GM12878 (cell line): ENCODE measurements around the gene MUSK. TPM values are rescaled to one million over a fixed set of nuclear protein-coding genes. Genes with fewer than 3 reads are reported as not detected.

Experiments used
- ATAC-seq: fragments of 200-7000 bp; cut with Tn5 transposase; 3 replicates; pipeline ENCODE4 v1.9.1; 2020; ENCODE audit warnings: mild to moderate bottlenecking, moderate library complexity
- BruUV-seq: library from RNA; stranded (reverse); fragments of 400-500 nt; replicated peaks from 2 replicates; lab custom pipeline; 2021; lab: Mats Ljungman, UMichigan
- CTCF ChIA-PET: fragments of 300-600 bp; sonication (Branson Sonifier 250); formaldehyde crosslinking; extraction: SDS; loops from one replicate; lab custom pipeline; 2021; ENCODE audit warnings: inconsistent platforms; lab: Yijun Ruan, JAX
- POLR2A ChIA-PET: fragments of 350-600 bp; formaldehyde crosslinking; extraction: SDS; loops from one replicate; lab custom pipeline; 2021; ENCODE audit warnings: inconsistent platforms; lab: Charles Lee
- RAD21 ChIA-PET: fragments of 300-600 bp; sonication (Branson Sonifier 250); formaldehyde crosslinking; loops from one replicate; lab custom pipeline; 2023; ENCODE audit warnings: antibody characterized with exemption; ENCODE audit not compliant: unreplicated experiment; lab: Charles Lee
- SMC1A ChIA-PET: fragments of 300-600 bp; sonication (Branson Sonifier 250); formaldehyde crosslinking; loops from one replicate; lab custom pipeline; 2023; ENCODE audit not compliant: unreplicated experiment, uncharacterized antibody; lab: Charles Lee
- DNase-seq: peaks from one replicate; pipeline ENCODE4 v3.0.0-alpha.2; 2011; ENCODE audit warnings: low read depth, low spot score
- FAIRE-seq: peaks from 3 replicates; lab custom pipeline; 2011; peaks lifted over from hg19 to GRCh38; lab: Jason Lieb, UNC
- H2AFZ ChIP-seq: 2 replicates; pipeline ENCODE4 v1.6.0; 2011; ENCODE audit warnings: low read depth, low read length, control low read depth; ENCODE audit not compliant: control insufficient read depth
- H3K27ac ChIP-seq: 2 replicates; pipeline ENCODE4 v1.5.1; 2011; ENCODE audit warnings: control low read depth; ENCODE audit not compliant: control insufficient read depth, insufficient read depth
- H3K27me3 ChIP-seq, 2 experiments: replicated peaks in 1 of 2; 2 replicates each; pipeline versions ENCODE4 v1.6.0 to v1.6.1; 2011; ENCODE audit warnings: low read length in 1 of 2; ENCODE audit not compliant: control insufficient read depth in 2 of 2, insufficient read depth in 2 of 2
- H3K36me3 ChIP-seq, 2 experiments: 2 replicates each; pipeline ENCODE4 v1.5.1; 2011; ENCODE audit warnings: low read length in 1 of 2; ENCODE audit not compliant: control insufficient read depth in 2 of 2, insufficient read depth in 2 of 2
- H3K4me1 ChIP-seq: 2 replicates; pipeline ENCODE4 v1.6.1; 2011; ENCODE audit warnings: mild to moderate bottlenecking, low read length, moderate library complexity, mixed read lengths; ENCODE audit not compliant: control insufficient read depth, insufficient read depth
- H3K4me2 ChIP-seq: 2 replicates; pipeline ENCODE4 v1.6.0; 2011; ENCODE audit warnings: control low read depth; ENCODE audit not compliant: control insufficient read depth, insufficient read depth
- H3K4me3 ChIP-seq: fragments of 200-600 bp; sonication (generic); 2 replicates; pipeline ENCODE4 v1.5.1; 2016
- H3K79me2 ChIP-seq: 2 replicates; pipeline ENCODE4 v1.6.0; 2011; ENCODE audit warnings: low read length; ENCODE audit not compliant: control insufficient read depth, insufficient read depth
- H3K9ac ChIP-seq: 2 replicates; pipeline ENCODE4 v1.8.0; 2011; ENCODE audit warnings: low read length, control low read depth, mixed read lengths; ENCODE audit not compliant: control insufficient read depth, insufficient read depth
- H3K9me3 ChIP-seq: replicated peaks from 3 replicates; pipeline ENCODE4 v1.5.1; 2011; ENCODE audit warnings: mild to moderate bottlenecking, low read length; ENCODE audit not compliant: control insufficient read depth, insufficient read depth
- H4K20me1 ChIP-seq: 2 replicates; pipeline ENCODE4 v1.6.0; 2011; ENCODE audit not compliant: control insufficient read depth, insufficient read depth
- BMI1 ChIP-seq: fragments of 450-650 bp; IDR thresholded peaks from 2 replicates; pipeline ENCODE4 v1.6.1; 2016; ENCODE audit warnings: mild to moderate bottlenecking, moderate library complexity, borderline replicate concordance
- EP300 ChIP-seq, 2 experiments: fragments of 150-350 bp in 1 of 2; IDR thresholded peaks; 2 replicates each; pipeline ENCODE4 v1.6.1; 2011 to 2012; ENCODE audit warnings: low read depth in 2 of 2, low read length in 2 of 2, borderline replicate concordance in 1 of 2, improper control_type of control experiment in 1 of 2, inconsistent platforms in 1 of 2; ENCODE audit not compliant: control insufficient read depth in 1 of 2
- IKZF1 ChIP-seq: fragments of 450-650 bp; conservative IDR thresholded peaks from 2 replicates; pipeline ENCODE4 v1.6.1; 2017; ENCODE audit warnings: antibody characterized with exemption, mild to moderate bottlenecking
- IKZF2 ChIP-seq, 2 experiments: fragments of 450-650 bp; IDR thresholded peaks; 2 replicates each; pipeline ENCODE4 v1.6.1; 2017; ENCODE audit warnings: mild to moderate bottlenecking in 2 of 2, moderate library complexity in 2 of 2
- MTA2 ChIP-seq: fragments of 450-650 bp; IDR thresholded peaks from 2 replicates; pipeline ENCODE4 v1.6.1; 2016; ENCODE audit warnings: low read depth, mild to moderate bottlenecking, moderate library complexity
- MXI1 ChIP-seq: fragments of 150-350 bp; IDR thresholded peaks from 2 replicates; pipeline ENCODE4 v1.6.1; 2011; ENCODE audit warnings: low read depth, mild to moderate bottlenecking, inconsistent platforms, low read length, improper control_type of control experiment
- NKRF ChIP-seq: fragments of 450-650 bp; conservative IDR thresholded peaks from 2 replicates; pipeline ENCODE4 v1.6.1; 2017; ENCODE audit warnings: mild to moderate bottlenecking, moderate library complexity
- NRF1 ChIP-seq: conservative IDR thresholded peaks from 2 replicates; pipeline ENCODE4 v1.6.1; 2011; ENCODE audit warnings: mild to moderate bottlenecking, low read depth, low read length, improper control_type of control experiment
- PKNOX1 ChIP-seq: fragments of 450-650 bp; IDR thresholded peaks from 2 replicates; pipeline ENCODE4 v1.6.1; 2016; ENCODE audit warnings: mild to moderate bottlenecking
- RELB ChIP-seq: fragments of 450-650 bp; IDR thresholded peaks from 2 replicates; pipeline ENCODE4 v1.6.1; 2017; ENCODE audit warnings: low read depth, mild to moderate bottlenecking, moderate library complexity
- SMAD1 ChIP-seq: fragments of 450-650 bp; IDR thresholded peaks from 2 replicates; pipeline ENCODE4 v1.6.1; 2018; ENCODE audit warnings: mild to moderate bottlenecking, low read depth; ENCODE audit not compliant: partially characterized antibody
- SREBF1 ChIP-seq: IDR thresholded peaks from 2 replicates; pipeline ENCODE4 v1.6.1; 2012; ENCODE audit warnings: mild to moderate bottlenecking, low read length
- STAT1 ChIP-seq: fragments of 450-650 bp; conservative IDR thresholded peaks from 2 replicates; pipeline ENCODE4 v1.6.1; 2014; ENCODE audit warnings: antibody characterized with exemption, mild to moderate bottlenecking
- ZBED1 ChIP-seq: IDR thresholded peaks from 2 replicates; pipeline ENCODE4 v1.6.1; 2016; ENCODE audit warnings: borderline replicate concordance
- ZNF217 ChIP-seq: fragments of 450-650 bp; IDR thresholded peaks from 2 replicates; pipeline ENCODE4 v1.6.1; 2017; ENCODE audit warnings: antibody characterized with exemption, mild to moderate bottlenecking
- ZSCAN29 ChIP-seq: fragments of 450-650 bp; IDR thresholded peaks from 2 replicates; pipeline ENCODE4 v1.6.1; 2017; ENCODE audit warnings: mild to moderate bottlenecking, moderate library complexity
- WGBS: methylation state at CpG from one replicate; pipeline ENCODE4 v1.1.6; 2016; ENCODE audit warnings: low lambda C conversion rate; ENCODE audit not compliant: insufficient replicate concordance, insufficient coverage; ENCODE audit errors: missing lambda C conversion rate; 5-methylcytosine and 5-hydroxymethylcytosine counted together
- in situ Hi-C: fragments of 300-500 bp; cut with MboI; formaldehyde crosslinking; loops from 9 replicates; pipeline ENCODE4 v1.14.3; 2018; ENCODE audit warnings: mixed read lengths
- intact Hi-C: fragments of 100-400 bp; cut with micrococcal nuclease; formaldehyde crosslinking; loops from one replicate; pipeline ENCODE4 v1.14.2; 2022; ENCODE audit not compliant: unreplicated experiment
- polyA plus RNA-seq, 11 experiments: library from polyadenylated mRNA; depleted of rRNA in 4 of 11; unstranded in 6 of 11; stranded (reverse) in 5 of 11; fragments of >200 nt; fragmentation: Nextera tagmentation in 4 of 11; fragmentation: Illumina TruSeq in 1 of 11; extraction: Ambion mirVana in 4 of 11; extraction: Trizol in 1 of 11; gene quantifications; 1 replicate in 1 of 11; 2 replicates in 10 of 11; pipeline versions ENCODE4 v1.2.1 to v1.2.3, GENCODE V29; 2011 to 2016; ENCODE audit warnings: inconsistent platforms in 2 of 11, missing spikeins in 2 of 11, low read depth in 1 of 11
- total RNA-seq, 4 experiments: library from RNA; depleted of rRNA in 3 of 4; stranded (reverse); fragments of >200 nt in 3 of 4; fragmentation: Illumina TruSeq in 1 of 4; extraction: Trizol in 1 of 4; gene quantifications; 2 replicates each; pipeline versions ENCODE4 v1.2.1 to v1.2.3, GENCODE V29; 2013 to 2021

The MUSK gene
- total and polyA plus RNA-seq, 10 of the 15 experiments (the other 5 are each of a cell fraction or from before 2014, with no cell fraction given) = 0.04 to 0.19 (median 0.10) TPM; not detected in 5

GRCh38 chr9:110801426-110801825, 132.8 kb downstream of the MUSK start (continued):
- TF ChIP-seq SMAD1 = no peak
- no peak for TF ChIP-seq SREBF1
- TF ChIP-seq, all 136 proteins: peak for 0

GRCh38 chr9:110802416-110803035, 133.9 kb downstream of the MUSK start:
- intact Hi-C loops (loop anchor here (10.0 kb wide), 1 partner anchor 108 kb away; no protein-coding TSS in a partner anchor), in situ Hi-C loops (no loop called here)
- POLR2A ChIA-PET = no interaction called here
- WGBS = 51% methylated on average over 6 of the region's 6 CpGs
- Histone ChIP-seq H3K4me3 (no peak overlapping the region), H2AFZ (peak overlapping the region; percentile 44), H3K36me3 (no peaks in the 10 kb centered on the region), H3K9me3 (no peaks in the 10 kb centered on the region; the same call in 2 of the 3 replicates), H3K9ac (no peak overlapping the region), H3K4me1 (peaks cover 9% of the 10 kb centered on the region), H3K27ac (no peak overlapping the region), H3K79me2 (no peaks in the 10 kb centered on the region), H3K27me3 (no peaks in the 10 kb centered on the region), H4K20me1 (no peaks in the 10 kb centered on the region), H3K4me2 (no peak overlapping the region; the same call in 1 of the 2 replicates)
- SMC1A ChIA-PET = interaction anchor here (0.6 to 4.0 kb wide), 15 partner anchors 9 to 201 kb away, joined by 3 to 21 read pairs (median 3); no protein-coding TSS in a partner anchor
- ATAC-seq (peak; percentile 77), FAIRE-seq (no peak), DNase-seq (no peak)
- BruUV-seq = no TSS peak
- CTCF ChIA-PET = interaction anchor here (0.7 to 2.0 kb wide), 7 partner anchors 17 to 238 kb away, joined by 3 to 7 read pairs (median 3); no protein-coding TSS in a partner anchor
- RAD21 ChIA-PET = interaction anchor here (0.7 to 1.8 kb wide), 9 partner anchors 8 to 506 kb away, joined by 3 to 5 read pairs (median 3); no protein-coding TSS in a partner anchor
- TF ChIP-seq NKRF = no peak
- TF ChIP-seq IKZF2 (IDR thresholded peaks at IDR 0.05) = peak; percentile 75 to 77; a peak in 3 of 4 replicates
- 0 out of 2 replicates have a peak, but pooled peaks have one; percentile 8 for TF ChIP-seq MXI1
- peak; percentile 64 for TF ChIP-seq BMI1
- peak; percentile 13; the same call in 1 of the 2 replicates for TF ChIP-seq PKNOX1
- TF ChIP-seq EP300 (IDR thresholded peaks at IDR 0.05; ENCODE audit: borderline replicate concordance in 1 of 2, control insufficient read depth in 1 of 2, low read depth in 2 of 2, low read length in 2 of 2) = peak in 1 of 2 experiments; percentile 29; a peak in 1 of 4 replicates
- TF ChIP-seq RELB = peak; percentile 59; the same call in 1 of the 2 replicates
- no peak for TF ChIP-seq NRF1
- TF ChIP-seq ZBED1 = no peak
- TF ChIP-seq IKZF1 = peak; percentile 79
- peak; percentile 54 for TF ChIP-seq MTA2
- TF ChIP-seq ZSCAN29 = no peak
- TF ChIP-seq STAT1 = no peak
- TF ChIP-seq ZNF217 = 0 out of 2 replicates have a peak, but pooled peaks have one; percentile 13
